ENCODE measurements around the gene TMCO4.

GRCh38 chr1:19679691-19680090 is 120.0 kb downstream of the TMCO4 start:
- no peak for TF ChIP-seq CTCF (conservative IDR thresholded peaks at IDR 0.05; ENCODE audit: low read length)
- no peak for TF ChIP-seq EZH2phosphoT487 (IDR thresholded peaks at IDR 0.05; ENCODE audit: borderline replicate concordance, low read depth, low read length)
